GM10248 (cell line): Measurements from ENCODE around the gene HLF.

Experiments used
- CTCF ChIA-PET: fragments of 300-600 bp; sonication (Branson Sonifier 250); formaldehyde crosslinking; extraction: SDS; loops from one replicate; lab custom pipeline; 2021; ENCODE audit warnings: antibody characterized with exemption; lab: Yijun Ruan, JAX
- POLR2A ChIA-PET: fragments of 350-650 bp; sonication (Branson Sonifier 250); formaldehyde crosslinking; extraction: SDS; loops from one replicate; lab custom pipeline; 2020; ENCODE audit warnings: antibody characterized with exemption; lab: Yijun Ruan, JAX
- DNase-seq: peaks from one replicate; pipeline ENCODE4 v3.0.0; 2012; ENCODE audit errors: extremely low spot score
- CTCF ChIP-seq: IDR thresholded peaks from 2 replicates; pipeline ENCODE4 v1.5.1; 2012; ENCODE audit warnings: mild to moderate bottlenecking, low read depth; ENCODE audit errors: extremely low read depth, missing control alignments, control extremely low read depth

Gene HLF

GRCh38 chr17:55279203-55279602 is 14.4 kb downstream of the HLF start:
- DNase-seq = no peak
- ChIA-PET POLR2A (no interaction called here), CTCF (no interaction called here)
- TF ChIP-seq CTCF = no peak

- DNase-seq = no peak
- ChIA-PET CTCF (no interaction called here), POLR2A (no interaction called here)
- no peak for TF ChIP-seq CTCF
Measured at GRCh38 chr17:55279788-55280187, 15.0 kb downstream of the HLF start.

- DNase-seq = no peak
- ChIA-PET CTCF (no interaction called here), POLR2A (no interaction called here)
- no peak for TF ChIP-seq CTCF
Measured at GRCh38 chr17:55280212-55280611, 15.5 kb downstream of the HLF start.

GRCh38 chr17:55281649-55282378 is 17.1 kb downstream of the HLF start:
- ChIA-PET POLR2A (no interaction called here), CTCF (interaction anchor here (1.6 kb wide), 1 partner anchor 44 kb away, joined by 3 read pairs; no protein-coding TSS in a partner anchor)
- no peak for DNase-seq
- TF ChIP-seq CTCF = no peak

- TF ChIP-seq CTCF = no peak
- POLR2A ChIA-PET = no interaction called here
- CTCF ChIA-PET = interaction anchor here (1.6 kb wide), 1 partner anchor 44 kb away, joined by 3 read pairs; no protein-coding TSS in a partner anchor
- DNase-seq = no peak
Measured at GRCh38 chr17:55282379-55282702, 17.6 kb downstream of the HLF start.

GRCh38 chr17:55282741-55283140 is 18.0 kb downstream of the HLF start:
- no peak for TF ChIP-seq CTCF
- ChIA-PET POLR2A (no interaction called here), CTCF (interaction anchor here (1.6 to 2.4 kb wide), 2 partner anchors 45 to 290 kb away, joined by 3 to 11 read pairs; no protein-coding TSS in a partner anchor)
- DNase-seq = no peak
